GM23248 (cell line): ENCODE data around the gene SLC23A1.

Experiments used
- EZH2 ChIP-seq: fragments of 200-600 bp; sonication (generic); IDR thresholded peaks from 2 replicates; pipeline ENCODE4 v1.6.1; 2018; ENCODE audit warnings: antibody characterized with exemption, mild to moderate bottlenecking; ENCODE audit not compliant: insufficient read depth, poor library complexity, severe bottlenecking
- EZH2phosphoT487 ChIP-seq: fragments of 200-600 bp; sonication (generic); IDR thresholded peaks from 2 replicates; pipeline ENCODE4 v1.6.1; 2018; ENCODE audit warnings: antibody characterized with exemption, moderate library complexity, mild to moderate bottlenecking, low read depth; ENCODE audit not compliant: insufficient read depth

GRCh38 chr5:139415221-139415861 lies 32.2 kb upstream of the SLC23A1 start:
- TF ChIP-seq EZH2 (no peak), EZH2phosphoT487 (no peak)
